Keratinocyte (primary cell): ENCODE results near the gene CYB561. TPM values are rescaled to one million over a fixed set of nuclear protein-coding genes. Genes with fewer than 3 reads are reported as not detected.

Experiments
- DNase-seq: peaks from one replicate; pipeline ENCODE4 v3.0.0-alpha.2; 2011; ENCODE audit warnings: low read depth, missing footprints, low spot score
- FAIRE-seq: peaks from 2 replicates; lab custom pipeline; 2011; peaks lifted over from hg19 to GRCh38; lab: Jason Lieb, UNC
- H2AFZ ChIP-seq: 2 replicates; pipeline ENCODE4 v1.6.0; 2012; ENCODE audit warnings: low read length, control low read depth, inconsistent platforms; ENCODE audit not compliant: control insufficient read depth
- H3K27ac ChIP-seq: 2 replicates; pipeline ENCODE4 v1.5.1; 2011; ENCODE audit warnings: low read length; ENCODE audit not compliant: control insufficient read depth, insufficient read depth
- H3K27me3 ChIP-seq: 3 replicates; pipeline ENCODE4 v1.6.0; 2011; ENCODE audit warnings: low read length; ENCODE audit not compliant: control insufficient read depth, insufficient read depth; ENCODE audit errors: extremely low read depth
- H3K36me3 ChIP-seq, 2 experiments: 2 replicates in 1 of 2; 3 replicates in 1 of 2; pipeline ENCODE4 v1.5.1; 2011; ENCODE audit warnings: low read length in 2 of 2, mild to moderate bottlenecking in 1 of 2; ENCODE audit not compliant: control insufficient read depth in 2 of 2, insufficient read depth in 2 of 2; ENCODE audit errors: extremely low read depth in 1 of 2
- H3K4me1 ChIP-seq: 3 replicates; pipeline ENCODE4 v1.5.1; 2011; ENCODE audit warnings: low read length; ENCODE audit not compliant: control insufficient read depth, insufficient read depth; ENCODE audit errors: extremely low read depth
- H3K4me2 ChIP-seq: 3 replicates; pipeline ENCODE4 v1.6.0; 2011; ENCODE audit warnings: low read depth, low read length; ENCODE audit not compliant: control insufficient read depth, insufficient read depth; ENCODE audit errors: extremely low read depth
- H3K4me3 ChIP-seq, 3 experiments: fragments of 200-600 bp in 1 of 3; sonication (generic) in 1 of 3; 2 replicates in 2 of 3; 3 replicates in 1 of 3; pipeline ENCODE4 v1.5.1; 2011 to 2016; ENCODE audit warnings: low read length in 3 of 3, mild to moderate bottlenecking in 3 of 3, control low read depth in 2 of 3, inconsistent platforms in 1 of 3, low read depth in 1 of 3, mixed read lengths in 1 of 3, mixed run types in 1 of 3, moderate library complexity in 1 of 3; ENCODE audit not compliant: control insufficient read depth in 2 of 3, insufficient read depth in 2 of 3; ENCODE audit errors: extremely low read depth in 1 of 3
- H3K79me2 ChIP-seq: 2 replicates; pipeline ENCODE4 v1.6.0; 2012; ENCODE audit warnings: low read length; ENCODE audit not compliant: control insufficient read depth, insufficient read depth
- H3K9ac ChIP-seq: 3 replicates; pipeline ENCODE4 v1.6.0; 2011; ENCODE audit warnings: low read length; ENCODE audit not compliant: control insufficient read depth, insufficient read depth; ENCODE audit errors: extremely low read depth
- H3K9me1 ChIP-seq: 3 replicates; pipeline ENCODE4 v1.6.0; 2011; ENCODE audit warnings: low read length; ENCODE audit not compliant: control insufficient read depth, insufficient read depth; ENCODE audit errors: extremely low read depth
- H3K9me3 ChIP-seq: 2 replicates; pipeline ENCODE4 v1.5.1; 2012; ENCODE audit warnings: low read depth, low read length; ENCODE audit not compliant: control insufficient read depth
- H4K20me1 ChIP-seq: 3 replicates; pipeline ENCODE4 v1.6.0; 2011; ENCODE audit warnings: low read length; ENCODE audit not compliant: control insufficient read depth, insufficient read depth; ENCODE audit errors: extremely low read depth
- CTCF ChIP-seq, 3 experiments: IDR thresholded peaks in 1 of 3; conservative IDR thresholded peaks in 1 of 3; optimal IDR thresholded peaks in 1 of 3; 2 replicates in 2 of 3; 3 replicates in 1 of 3; pipeline versions ENCODE3 to v1.5.1; 2011; ENCODE audit warnings: low read length in 3 of 3, mild to moderate bottlenecking in 3 of 3, moderate library complexity in 2 of 3, control low read depth in 1 of 3, inconsistent platforms in 1 of 3; ENCODE audit not compliant: insufficient read depth in 2 of 3; ENCODE audit errors: extremely low read depth in 1 of 3
- EZH2 ChIP-seq: IDR thresholded peaks from one replicate; pipeline ENCODE4 v1.6.1; 2012; ENCODE audit warnings: inconsistent platforms, mild to moderate bottlenecking, low read length, moderate library complexity
- dilution Hi-C: fragments of 300-500 bp; cut with MboI; formaldehyde crosslinking; loops from one replicate; pipeline ENCODE4 v1.7.0; 2020; ENCODE audit warnings: low sequenced_read_pairs; ENCODE audit not compliant: extremely low pct_ligation_motif_present
- polyA plus RNA-seq, 5 experiments: library from polyadenylated mRNA; depleted of rRNA in 3 of 5; stranded (reverse) in 3 of 5; stranded (forward) in 1 of 5; unstranded in 1 of 5; fragments of >200 nt; gene quantifications; 1 replicate in 1 of 5; 2 replicates in 3 of 5; 3 replicates in 1 of 5; pipeline versions ENCODE4 v1.2.1 to v1.2.3, GENCODE V29; 2011 to 2012; ENCODE audit warnings: missing spikeins in 2 of 5, low read depth in 1 of 5, low replicate concordance in 1 of 5

CYB561 gene
- polyA plus RNA-seq, 1 donor (not counting 4 experiments of a cell fraction or from before 2014, with no cell fraction given): 14.4 TPM

- H4K20me1 ChIP-seq: no peaks in the 10 kb centered on the region
- FAIRE-seq (no peak), DNase-seq (no peak)
- no peaks in the 10 kb centered on the region for H3K9me1 ChIP-seq
- H2AFZ ChIP-seq: no peak overlapping the region
- H3K4me1 ChIP-seq: no peaks in the 10 kb centered on the region
- no peak overlapping the region for H3K27ac ChIP-seq
- H3K4me2 ChIP-seq: no peak overlapping the region
- H3K9me3 ChIP-seq: no peaks in the 10 kb centered on the region
- H3K4me3 ChIP-seq: no peak overlapping the region
- peaks cover 10 to 23% of the 10 kb centered on the region in 2 experiments for H3K36me3 ChIP-seq
- no peaks in the 10 kb centered on the region for H3K79me2 ChIP-seq
- H3K9ac ChIP-seq: no peak overlapping the region
- dilution Hi-C loops: no loop called here
- no peaks in the 10 kb centered on the region for H3K27me3 ChIP-seq
- TF ChIP-seq EZH2: no peak
- TF ChIP-seq CTCF (optimal IDR thresholded peaks at IDR 0.05 in 1 of 3, IDR thresholded peaks at IDR 0.05 in 1 of 3, conservative IDR thresholded peaks at IDR 0.05 in 1 of 3; ENCODE audit: extremely low read depth in 1 of 3, insufficient read depth in 2 of 3, low read length in 3 of 3): no peak
These were observed 46.2 kb downstream of the CYB561 start for GRCh38 chr17:63399856-63400255.

GRCh38 chr17:63399316-63399715 lies 46.8 kb downstream of the CYB561 start:
- Histone ChIP-seq H3K36me3 (peaks cover 10 to 23% of the 10 kb centered on the region in 2 experiments), H3K4me2 (no peak overlapping the region), H3K9me1 (no peaks in the 10 kb centered on the region), H3K27ac (no peak overlapping the region), H2AFZ (no peak overlapping the region), H3K4me1 (no peaks in the 10 kb centered on the region), H3K9ac (no peak overlapping the region), H3K79me2 (no peaks in the 10 kb centered on the region), H3K27me3 (no peaks in the 10 kb centered on the region), H3K9me3 (no peaks in the 10 kb centered on the region), H4K20me1 (no peaks in the 10 kb centered on the region), H3K4me3 (no peak overlapping the region)
- dilution Hi-C loops: no loop called here
- FAIRE-seq (no peak), DNase-seq (no peak)
- TF ChIP-seq EZH2 (no peak), CTCF (optimal IDR thresholded peaks at IDR 0.05 in 1 of 3, IDR thresholded peaks at IDR 0.05 in 1 of 3, conservative IDR thresholded peaks at IDR 0.05 in 1 of 3; ENCODE audit: extremely low read depth in 1 of 3, insufficient read depth in 2 of 3, low read length in 3 of 3) (no peak)
